HepG2 (cell line): ENCODE results near the gene ACOXL. TPM values are rescaled to one million over a fixed set of nuclear protein-coding genes. Genes with fewer than 3 reads are reported as not detected.

Experiments used
- ATF1 ChIP-seq: IDR thresholded peaks from 2 replicates; pipeline ENCODE4 v1.6.1; 2016; ENCODE audit warnings: mild to moderate bottlenecking, control low read depth
- DMAP1 ChIP-seq: IDR thresholded peaks from 2 replicates; pipeline ENCODE4 v1.6.1; 2016
- FOSL1 ChIP-seq: sonication (generic); formaldehyde crosslinking; IDR thresholded peaks from 2 replicates; pipeline ENCODE4 v1.9.0; 2021; ENCODE audit warnings: missing genetic modification reagents, borderline replicate concordance
- FOXA3 ChIP-seq: IDR thresholded peaks from 2 replicates; pipeline ENCODE4 v1.6.1; 2016; ENCODE audit warnings: missing genetic modification reagents, missing compliant biosample characterization
- HHEX ChIP-seq: IDR thresholded peaks from 2 replicates; pipeline ENCODE4 v1.6.1; 2016; ENCODE audit warnings: control low read depth
- KDM4B ChIP-seq: sonication (generic); formaldehyde crosslinking; IDR thresholded peaks from 2 replicates; pipeline ENCODE4 v1.4.0; 2020; ENCODE audit warnings: missing genetic modification reagents
- SNAI1 ChIP-seq: sonication (generic); formaldehyde crosslinking; IDR thresholded peaks from 2 replicates; pipeline ENCODE4 v1.5.0; 2020; ENCODE audit warnings: mild to moderate bottlenecking, missing genetic modification reagents, borderline replicate concordance
- SPEN ChIP-seq: sonication (generic); formaldehyde crosslinking; IDR thresholded peaks from 2 replicates; pipeline ENCODE4 v1.5.1; 2020; ENCODE audit warnings: low read depth, mild to moderate bottlenecking, missing genetic modification reagents
- STAG1 ChIP-seq: sonication (generic); formaldehyde crosslinking; IDR thresholded peaks from 2 replicates; pipeline ENCODE4 v1.4.0; 2020; ENCODE audit warnings: missing genetic modification reagents
- TAF15 ChIP-seq: fragments of 200-400 bp; formaldehyde crosslinking; IDR thresholded peaks from one replicate; pipeline ENCODE4 v1.6.1; 2018; ENCODE audit warnings: mild to moderate bottlenecking, low read depth, low read length; ENCODE audit not compliant: poor library complexity, severe bottlenecking
- YY1 ChIP-seq: IDR thresholded peaks from 2 replicates; pipeline ENCODE4 v1.6.1; 2011; ENCODE audit warnings: low read length, low read depth, moderate library complexity, mild to moderate bottlenecking; ENCODE audit not compliant: insufficient read depth, insufficient replicate concordance
- ZFP1 ChIP-seq: IDR thresholded peaks from 2 replicates; pipeline ENCODE4 v1.6.1; 2016
- ZNF709 ChIP-seq: sonication (generic); formaldehyde crosslinking; IDR thresholded peaks from 2 replicates; pipeline ENCODE4 v1.5.0; 2020; ENCODE audit warnings: mild to moderate bottlenecking, missing genetic modification reagents
- ZNF788 ChIP-seq: sonication (generic); formaldehyde crosslinking; IDR thresholded peaks from 2 replicates; pipeline ENCODE4 v1.5.0; 2020; ENCODE audit warnings: mild to moderate bottlenecking, missing genetic modification reagents, borderline replicate concordance
- ZNF878 ChIP-seq: sonication (generic); formaldehyde crosslinking; IDR thresholded peaks from 2 replicates; pipeline ENCODE4 v1.8.1; 2023; ENCODE audit warnings: mild to moderate bottlenecking, missing genetic modification reagents, moderate library complexity
- polyA plus RNA-seq, 8 experiments: library from polyadenylated mRNA; depleted of rRNA in 3 of 8; stranded (reverse) in 7 of 8; unstranded in 1 of 8; fragments of >200 nt; fragmentation: Illumina TruSeq in 4 of 8; extraction: Trizol in 4 of 8; gene quantifications; 2 replicates each; pipeline versions ENCODE4 v1.2.1 to v1.2.3, GENCODE V29; 2011 to 2016; ENCODE audit warnings: low read depth in 4 of 8, missing spikeins in 1 of 8, mixed read lengths in 1 of 8; ENCODE audit not compliant: insufficient read depth in 1 of 8
- total RNA-seq, 5 experiments: library from RNA; depleted of rRNA; stranded (reverse); fragments of >200 nt; fragmentation: Illumina TruSeq; extraction: Trizol; gene quantifications; 2 replicates each; pipeline ENCODE4 v1.2.3, GENCODE V29; 2016; ENCODE audit warnings: low read depth in 1 of 5
- TF ChIP-seq, protein P1 (sequence below): IDR thresholded peaks from 2 replicates; pipeline ENCODE4 v1.6.1; 2016; ENCODE audit warnings: missing compliant biosample characterization, missing genetic modification reagents, borderline replicate concordance
- TF ChIP-seq, protein P2 (sequence below): IDR thresholded peaks from 2 replicates; pipeline ENCODE4 v1.6.1; 2016
- TF ChIP-seq, protein P3 (sequence below): sonication (generic); formaldehyde crosslinking; IDR thresholded peaks from 2 replicates; pipeline ENCODE4 v1.5.1; 2020; ENCODE audit warnings: mild to moderate bottlenecking, missing genetic modification reagents, borderline replicate concordance
- TF ChIP-seq, protein P4 (sequence below): sonication (generic); formaldehyde crosslinking; IDR thresholded peaks from 2 replicates; pipeline ENCODE4 v1.8.0; 2022; ENCODE audit warnings: mild to moderate bottlenecking, missing genetic modification reagents; ENCODE audit not compliant: insufficient replicate concordance
- TF ChIP-seq, protein P5 (sequence below), 2 experiments: fragments of 450-650 bp in 1 of 2; sonication (generic) in 1 of 2; formaldehyde crosslinking; IDR thresholded peaks; 2 replicates each; pipeline versions ENCODE4 v1.5.0 to v1.8.0; 2020 to 2022; ENCODE audit warnings: mild to moderate bottlenecking in 1 of 2, missing genetic modification reagents in 1 of 2
- TF ChIP-seq, protein P6 (sequence below): sonication (generic); formaldehyde crosslinking; IDR thresholded peaks from 2 replicates; pipeline ENCODE4 v1.4.0; 2020; ENCODE audit warnings: mild to moderate bottlenecking, missing genetic modification reagents

The ACOXL gene
- total and polyA plus RNA-seq, 2 of the 13 experiments (the other 11 are each of a cell fraction or from before 2014, with no cell fraction given) = not detected

DNA sequence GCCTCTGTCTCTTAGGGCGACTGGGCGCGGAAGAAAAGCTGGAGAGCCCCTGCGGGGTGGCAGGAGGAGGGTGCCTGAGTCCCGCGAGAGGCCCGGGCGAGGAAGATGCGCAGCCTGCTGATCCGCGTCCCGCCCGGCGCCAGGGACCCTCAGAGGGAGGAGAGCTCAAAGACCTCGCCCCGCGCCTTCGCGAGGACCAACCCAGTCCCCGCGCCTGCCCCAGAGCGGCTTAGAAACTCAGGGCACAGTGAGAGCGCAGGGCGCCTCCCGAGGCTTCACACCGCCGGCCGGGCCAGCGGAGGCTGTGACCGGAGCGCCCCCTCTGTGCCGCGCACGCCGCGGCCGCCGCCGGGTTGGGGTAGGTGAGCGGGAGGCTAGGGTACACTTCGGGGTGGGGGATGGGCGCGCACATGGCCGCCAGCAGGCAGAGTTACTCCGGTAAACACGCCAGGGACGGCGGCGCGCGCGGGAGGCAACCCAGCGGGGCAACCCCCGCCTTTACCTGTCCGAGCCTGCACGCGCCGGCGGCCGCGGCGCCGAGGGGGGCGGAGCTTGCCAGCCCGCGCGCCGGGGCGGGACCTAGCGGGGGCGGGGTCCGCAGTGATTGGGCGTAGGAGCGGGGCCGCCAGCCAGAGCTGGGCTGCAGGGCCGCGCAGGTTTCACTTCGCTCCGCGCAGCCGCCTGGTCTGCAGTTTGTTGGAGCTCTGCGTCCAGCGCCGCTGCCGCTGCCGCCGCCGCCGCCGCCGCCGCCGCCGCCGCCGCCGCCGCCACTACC is 388.1 kb downstream of the ACOXL start, which contains the start of gene BCL2L11 (continued):
- TF ChIP-seq FOSL1 = peak; percentile 23; the same call in 1 of the 2 replicates
- TF ChIP-seq STAG1 (CRISPR knock-in tag) = peak; percentile 51
- TF ChIP-seq, protein P1, sequence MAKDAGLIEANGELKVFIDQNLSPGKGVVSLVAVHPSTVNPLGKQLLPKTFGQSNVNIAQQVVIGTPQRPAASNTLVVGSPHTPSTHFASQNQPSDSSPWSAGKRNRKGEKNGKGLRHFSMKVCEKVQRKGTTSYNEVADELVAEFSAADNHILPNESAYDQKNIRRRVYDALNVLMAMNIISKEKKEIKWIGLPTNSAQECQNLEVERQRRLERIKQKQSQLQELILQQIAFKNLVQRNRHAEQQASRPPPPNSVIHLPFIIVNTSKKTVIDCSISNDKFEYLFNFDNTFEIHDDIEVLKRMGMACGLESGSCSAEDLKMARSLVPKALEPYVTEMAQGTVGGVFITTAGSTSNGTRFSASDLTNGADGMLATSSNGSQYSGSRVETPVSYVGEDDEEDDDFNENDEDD (CRISPR knock-in tag) = peak; percentile 96
- peak; percentile 55 for TF ChIP-seq KDM4B (CRISPR knock-in tag)
- peak; percentile 90 for TF ChIP-seq SPEN (CRISPR knock-in tag)
- TF ChIP-seq, protein P2, sequence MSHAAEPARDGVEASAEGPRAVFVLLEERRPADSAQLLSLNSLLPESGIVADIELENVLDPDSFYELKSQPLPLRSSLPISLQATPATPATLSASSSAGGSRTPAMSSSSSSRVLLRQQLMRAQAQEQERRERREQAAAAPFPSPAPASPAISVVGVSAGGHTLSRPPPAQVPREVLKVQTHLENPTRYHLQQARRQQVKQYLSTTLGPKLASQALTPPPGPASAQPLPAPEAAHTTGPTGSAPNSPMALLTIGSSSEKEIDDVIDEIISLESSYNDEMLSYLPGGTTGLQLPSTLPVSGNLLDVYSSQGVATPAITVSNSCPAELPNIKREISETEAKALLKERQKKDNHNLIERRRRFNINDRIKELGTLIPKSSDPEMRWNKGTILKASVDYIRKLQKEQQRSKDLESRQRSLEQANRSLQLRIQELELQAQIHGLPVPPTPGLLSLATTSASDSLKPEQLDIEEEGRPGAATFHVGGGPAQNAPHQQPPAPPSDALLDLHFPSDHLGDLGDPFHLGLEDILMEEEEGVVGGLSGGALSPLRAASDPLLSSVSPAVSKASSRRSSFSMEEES (CRISPR knock-in tag) = peak; percentile 73; the same call in 1 of the 2 replicates
- no peak; the same call in 1 of the 2 replicates for TF ChIP-seq SNAI1 (CRISPR knock-in tag)
- TF ChIP-seq YY1 = peak; percentile 87
- peak; percentile 97; the same call in 1 of the 2 replicates for TF ChIP-seq ZNF709 (CRISPR knock-in tag)
- TF ChIP-seq, protein P3, sequence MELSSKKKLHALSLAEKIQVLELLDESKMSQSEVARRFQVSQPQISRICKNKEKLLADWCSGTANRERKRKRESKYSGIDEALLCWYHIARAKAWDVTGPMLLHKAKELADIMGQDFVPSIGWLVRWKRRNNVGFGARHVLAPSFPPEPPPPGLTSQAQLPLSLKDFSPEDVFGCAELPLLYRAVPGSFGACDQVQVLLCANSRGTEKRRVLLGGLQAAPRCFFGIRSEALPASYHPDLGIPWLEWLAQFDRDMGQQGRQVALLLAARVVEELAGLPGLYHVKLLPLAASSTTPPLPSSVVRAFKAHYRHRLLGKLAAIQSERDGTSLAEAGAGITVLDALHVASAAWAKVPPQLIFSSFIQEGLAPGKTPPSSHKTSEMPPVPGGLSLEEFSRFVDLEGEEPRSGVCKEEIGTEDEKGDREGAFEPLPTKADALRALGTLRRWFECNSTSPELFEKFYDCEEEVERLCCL (CRISPR knock-in tag) = no peak
- TF ChIP-seq, protein P4, sequence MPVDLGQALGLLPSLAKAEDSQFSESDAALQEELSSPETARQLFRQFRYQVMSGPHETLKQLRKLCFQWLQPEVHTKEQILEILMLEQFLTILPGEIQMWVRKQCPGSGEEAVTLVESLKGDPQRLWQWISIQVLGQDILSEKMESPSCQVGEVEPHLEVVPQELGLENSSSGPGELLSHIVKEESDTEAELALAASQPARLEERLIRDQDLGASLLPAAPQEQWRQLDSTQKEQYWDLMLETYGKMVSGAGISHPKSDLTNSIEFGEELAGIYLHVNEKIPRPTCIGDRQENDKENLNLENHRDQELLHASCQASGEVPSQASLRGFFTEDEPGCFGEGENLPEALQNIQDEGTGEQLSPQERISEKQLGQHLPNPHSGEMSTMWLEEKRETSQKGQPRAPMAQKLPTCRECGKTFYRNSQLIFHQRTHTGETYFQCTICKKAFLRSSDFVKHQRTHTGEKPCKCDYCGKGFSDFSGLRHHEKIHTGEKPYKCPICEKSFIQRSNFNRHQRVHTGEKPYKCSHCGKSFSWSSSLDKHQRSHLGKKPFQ (CRISPR knock-in tag) = peak; percentile 100
- TF ChIP-seq, protein P5, sequence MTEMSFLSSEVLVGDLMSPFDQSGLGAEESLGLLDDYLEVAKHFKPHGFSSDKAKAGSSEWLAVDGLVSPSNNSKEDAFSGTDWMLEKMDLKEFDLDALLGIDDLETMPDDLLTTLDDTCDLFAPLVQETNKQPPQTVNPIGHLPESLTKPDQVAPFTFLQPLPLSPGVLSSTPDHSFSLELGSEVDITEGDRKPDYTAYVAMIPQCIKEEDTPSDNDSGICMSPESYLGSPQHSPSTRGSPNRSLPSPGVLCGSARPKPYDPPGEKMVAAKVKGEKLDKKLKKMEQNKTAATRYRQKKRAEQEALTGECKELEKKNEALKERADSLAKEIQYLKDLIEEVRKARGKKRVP (CRISPR knock-in tag; IDR thresholded peaks at IDR 0.05) = peak in 1 of 2 experiments; percentile 86; a peak in 2 of 4 replicates
- TF ChIP-seq FOXA3 (CRISPR knock-in tag) = peak; percentile 88
- no peak for TF ChIP-seq TAF15
- TF ChIP-seq ZNF788 (CRISPR knock-in tag) = peak; percentile 91
- peak; percentile 66; the same call in 1 of the 2 replicates for TF ChIP-seq ZFP1 (CRISPR knock-in tag)
- TF ChIP-seq ATF1 = no peak
- TF ChIP-seq ZNF878 (CRISPR knock-in tag) = peak; percentile 90
- TF ChIP-seq HHEX (CRISPR knock-in tag) = no peak
- peak; percentile 97 for TF ChIP-seq DMAP1 (CRISPR knock-in tag)
- TF ChIP-seq, protein P6, sequence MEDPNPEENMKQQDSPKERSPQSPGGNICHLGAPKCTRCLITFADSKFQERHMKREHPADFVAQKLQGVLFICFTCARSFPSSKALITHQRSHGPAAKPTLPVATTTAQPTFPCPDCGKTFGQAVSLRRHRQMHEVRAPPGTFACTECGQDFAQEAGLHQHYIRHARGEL (CRISPR knock-in tag) = peak; percentile 85; the same call in 1 of the 2 replicates
